ENCODE measurements around the gene SOD1. TPM values are rescaled to one million over a fixed set of nuclear protein-coding genes. Genes with fewer than 3 reads are reported as not detected.

SOD1 gene
- total and polyA plus RNA-seq, 10 of the 15 experiments (the other 5 are each of a cell fraction or from before 2014, with no cell fraction given) = 171 to 710 (median 313) TPM

GRCh38 chr21:31659286-31659535, 282 bp upstream of the SOD1 start (continued):
- TF ChIP-seq MLLT1 (IDR thresholded peaks at IDR 0.05) = peak; percentile 45; the same call in 1 of the 2 replicates
- peak; percentile 82; the same call in 1 of the 2 replicates for TF ChIP-seq CREB1 (IDR thresholded peaks at IDR 0.05; ENCODE audit: low read depth)

- RAD21 ChIA-PET (ENCODE audit: unreplicated experiment) = interaction anchor here (0.9 kb wide), 1 partner anchor 9 kb away, joined by 3 read pairs; no protein-coding TSS in a partner anchor
- peaks cover 9% of the 10 kb centered on the region for H3K4me1 ChIP-seq (ENCODE audit: control insufficient read depth, insufficient read depth, low read length)
- peak overlapping the region; percentile 80 for H3K4me2 ChIP-seq (ENCODE audit: control insufficient read depth, insufficient read depth)
- H4K20me1 ChIP-seq (ENCODE audit: control insufficient read depth, insufficient read depth) = no peaks in the 10 kb centered on the region
- H3K27ac ChIP-seq (ENCODE audit: control insufficient read depth, insufficient read depth) = peak overlapping the region; percentile 80
- FAIRE-seq (no peak), ATAC-seq (peak; percentile 34), DNase-seq (ENCODE audit: low read depth, low spot score) (no peak)
- WGBS (ENCODE audit: insufficient coverage, insufficient replicate concordance, low lambda C conversion rate, missing lambda C conversion rate) = under 1% methylated on average over 12 of the region's 12 CpGs
- H3K36me3 ChIP-seq (ENCODE audit: control insufficient read depth in 2 of 2, insufficient read depth in 2 of 2, low read length in 1 of 2) = peaks cover 0 to 10% of the 10 kb centered on the region in 2 experiments; a peak in 1 of 4 replicates
- SMC1A ChIA-PET (ENCODE audit: uncharacterized antibody, unreplicated experiment) = no interaction called here
- no peaks in the 10 kb centered on the region; the same call in 2 of the 3 replicates for H3K9me3 ChIP-seq (replicated peaks; ENCODE audit: control insufficient read depth, insufficient read depth, low read length)
- CTCF ChIA-PET = no interaction called here
- no peak overlapping the region for H2AFZ ChIP-seq (ENCODE audit: control insufficient read depth, low read depth, low read length)
- in situ Hi-C loops (cut with MboI) = no loop called here
- TF ChIP-seq REST (IDR thresholded peaks at IDR 0.05; ENCODE audit: low read depth, low read length) (no peak), TCF3 (IDR thresholded peaks at IDR 0.05; ENCODE audit: borderline replicate concordance, insufficient read depth, low read depth, low read length) (no peak), HCFC1 (IDR thresholded peaks at IDR 0.05; ENCODE audit: low read length) (no peak), PBX3 (IDR thresholded peaks at IDR 0.05; ENCODE audit: insufficient replicate concordance, low read depth, low read length) (no peak), ZBTB33 (IDR thresholded peaks at IDR 0.05) (no peak)
- H3K79me2 ChIP-seq (ENCODE audit: control insufficient read depth, insufficient read depth, low read length) = peaks cover 40% of the 10 kb centered on the region
- peak overlapping the region; percentile 79 for H3K9ac ChIP-seq (ENCODE audit: control insufficient read depth, insufficient read depth, low read length)
- BruUV-seq (replicated peaks) = no TSS peak
- H3K27me3 ChIP-seq (replicated peaks in 1 of 2; ENCODE audit: control insufficient read depth in 2 of 2, insufficient read depth in 2 of 2, low read length in 1 of 2) = no peaks in the 10 kb centered on the region
- POLR2A ChIA-PET = no interaction called here
- H3K4me3 ChIP-seq = peak overlapping the region; percentile 95
- intact Hi-C loops (cut with micrococcal nuclease; ENCODE audit: unreplicated experiment) = no loop called here
These were observed 719 bp downstream of the SOD1 start for GRCh38 chr21:31660259-31660565.

Data from GM12878 (cell line).